ENCODE results near the gene CTSH.
"Not testable (repeated sequence)": the region's sequence is repeated elsewhere in the genome, so short reads cannot be mapped to it uniquely, and the experiment has no call there.

Gene CTSH

GRCh38 chr15:78879517-78880241 is 65.2 kb downstream of the CTSH start:
- DNase-seq: no peak

GRCh38 chr15:78878356-78878755 is 66.5 kb downstream of the CTSH start:
- no peak for DNase-seq

- not testable (repeated sequence) for DNase-seq
Measured at GRCh38 chr15:78876954-78877353, 67.9 kb downstream of the CTSH start.

GRCh38 chr15:78875107-78875914 is 69.5 kb downstream of the CTSH start:
- no peak for DNase-seq

GRCh38 chr15:78873793-78874765 is 70.8 kb downstream of the CTSH start:
- peak; percentile 47 to 55 for DNase-seq

- DNase-seq: peak; percentile 75 to 82
Measured at GRCh38 chr15:78872972-78873792, 71.7 kb downstream of the CTSH start.

GRCh38 chr15:78872155-78872971 is 72.5 kb downstream of the CTSH start, which contains the start of gene MORF4L1:
TSS of gene MORF4L1 (plus strand) at chr15:78872890. CDS start at chr15:78873018, 128 bp downstream.
- peak; percentile 86 to 87 for DNase-seq

GRCh38 chr15:78871483-78872127 is 73.2 kb downstream of the CTSH start:
- not testable (repeated sequence) for DNase-seq

All from Kasumi-1 (cell line).